ENCODE measurements around the gene GLIPR1L2.

GRCh38 chr12:75407683-75408082 lies 16.8 kb downstream of the GLIPR1L2 start:
- TF ChIP-seq, protein P1, sequence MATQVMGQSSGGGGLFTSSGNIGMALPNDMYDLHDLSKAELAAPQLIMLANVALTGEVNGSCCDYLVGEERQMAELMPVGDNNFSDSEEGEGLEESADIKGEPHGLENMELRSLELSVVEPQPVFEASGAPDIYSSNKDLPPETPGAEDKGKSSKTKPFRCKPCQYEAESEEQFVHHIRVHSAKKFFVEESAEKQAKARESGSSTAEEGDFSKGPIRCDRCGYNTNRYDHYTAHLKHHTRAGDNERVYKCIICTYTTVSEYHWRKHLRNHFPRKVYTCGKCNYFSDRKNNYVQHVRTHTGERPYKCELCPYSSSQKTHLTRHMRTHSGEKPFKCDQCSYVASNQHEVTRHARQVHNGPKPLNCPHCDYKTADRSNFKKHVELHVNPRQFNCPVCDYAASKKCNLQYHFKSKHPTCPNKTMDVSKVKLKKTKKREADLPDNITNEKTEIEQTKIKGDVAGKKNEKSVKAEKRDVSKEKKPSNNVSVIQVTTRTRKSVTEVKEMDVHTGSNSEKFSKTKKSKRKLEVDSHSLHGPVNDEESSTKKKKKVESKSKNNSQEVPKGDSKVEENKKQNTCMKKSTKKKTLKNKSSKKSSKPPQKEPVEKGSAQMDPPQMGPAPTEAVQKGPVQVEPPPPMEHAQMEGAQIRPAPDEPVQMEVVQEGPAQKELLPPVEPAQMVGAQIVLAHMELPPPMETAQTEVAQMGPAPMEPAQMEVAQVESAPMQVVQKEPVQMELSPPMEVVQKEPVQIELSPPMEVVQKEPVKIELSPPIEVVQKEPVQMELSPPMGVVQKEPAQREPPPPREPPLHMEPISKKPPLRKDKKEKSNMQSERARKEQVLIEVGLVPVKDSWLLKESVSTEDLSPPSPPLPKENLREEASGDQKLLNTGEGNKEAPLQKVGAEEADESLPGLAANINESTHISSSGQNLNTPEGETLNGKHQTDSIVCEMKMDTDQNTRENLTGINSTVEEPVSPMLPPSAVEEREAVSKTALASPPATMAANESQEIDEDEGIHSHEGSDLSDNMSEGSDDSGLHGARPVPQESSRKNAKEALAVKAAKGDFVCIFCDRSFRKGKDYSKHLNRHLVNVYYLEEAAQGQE (IDR thresholded peaks at IDR 0.05; ENCODE audit: insufficient read depth in 1 of 2, low read depth in 2 of 2, low read length in 2 of 2) = no peak
- TF ChIP-seq POLR2AphosphoS5 (IDR thresholded peaks at IDR 0.05; ENCODE audit: low read depth, low read length) (no peak), SIN3A (IDR thresholded peaks at IDR 0.05; ENCODE audit: borderline replicate concordance, insufficient read depth, low read length) (no peak), TAF1 (IDR thresholded peaks at IDR 0.05; ENCODE audit: borderline replicate concordance, insufficient read depth, low read length) (no peak)
